Prostate gland (tissue), 2 donors: ENCODE measurements around the gene TRIO.

ENCODE experiments used
- POLR2A ChIP-seq: fragments of 450-650 bp; IDR thresholded peaks from one replicate; pipeline ENCODE4 v1.6.1; 2016; ENCODE audit warnings: antibody characterized with exemption, mild to moderate bottlenecking
- POLR2AphosphoS5 ChIP-seq: sonication (generic); formaldehyde crosslinking; IDR thresholded peaks from one replicate; pipeline ENCODE4 v1.6.1; 2017; ENCODE audit warnings: antibody characterized with exemption
- TF ChIP-seq, protein P1 (sequence below), 4 experiments: fragments of 200-600 bp in 2 of 4; fragments of 450-650 bp in 2 of 4; sonication (generic) in 2 of 4; IDR thresholded peaks; 1 replicate in 3 of 4; 2 replicates in 1 of 4; pipeline ENCODE4 v1.5.1; 2016 to 2019; ENCODE audit warnings: antibody characterized with exemption in 4 of 4, mild to moderate bottlenecking in 2 of 4, moderate library complexity in 2 of 4

DNA sequence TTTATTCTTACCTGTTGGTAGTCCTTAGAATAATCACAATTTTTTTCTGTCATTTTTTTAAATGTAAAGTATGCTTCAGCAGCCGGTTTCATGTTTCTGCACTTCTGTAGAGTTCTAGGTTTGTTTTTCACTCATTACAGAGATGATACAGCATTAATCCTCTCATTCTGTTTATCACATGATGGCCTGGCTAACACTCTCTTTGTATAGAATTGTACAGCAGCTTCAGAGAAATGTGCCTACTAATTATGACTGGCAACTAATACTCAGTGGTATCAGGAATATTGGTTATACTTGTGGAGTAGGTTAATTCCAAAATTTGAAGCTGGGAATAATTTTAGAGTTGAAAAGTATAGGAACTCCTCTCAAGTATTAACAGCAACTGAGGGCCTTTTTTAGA is 245.6 kb downstream of the TRIO start:
- TF ChIP-seq, protein P1, sequence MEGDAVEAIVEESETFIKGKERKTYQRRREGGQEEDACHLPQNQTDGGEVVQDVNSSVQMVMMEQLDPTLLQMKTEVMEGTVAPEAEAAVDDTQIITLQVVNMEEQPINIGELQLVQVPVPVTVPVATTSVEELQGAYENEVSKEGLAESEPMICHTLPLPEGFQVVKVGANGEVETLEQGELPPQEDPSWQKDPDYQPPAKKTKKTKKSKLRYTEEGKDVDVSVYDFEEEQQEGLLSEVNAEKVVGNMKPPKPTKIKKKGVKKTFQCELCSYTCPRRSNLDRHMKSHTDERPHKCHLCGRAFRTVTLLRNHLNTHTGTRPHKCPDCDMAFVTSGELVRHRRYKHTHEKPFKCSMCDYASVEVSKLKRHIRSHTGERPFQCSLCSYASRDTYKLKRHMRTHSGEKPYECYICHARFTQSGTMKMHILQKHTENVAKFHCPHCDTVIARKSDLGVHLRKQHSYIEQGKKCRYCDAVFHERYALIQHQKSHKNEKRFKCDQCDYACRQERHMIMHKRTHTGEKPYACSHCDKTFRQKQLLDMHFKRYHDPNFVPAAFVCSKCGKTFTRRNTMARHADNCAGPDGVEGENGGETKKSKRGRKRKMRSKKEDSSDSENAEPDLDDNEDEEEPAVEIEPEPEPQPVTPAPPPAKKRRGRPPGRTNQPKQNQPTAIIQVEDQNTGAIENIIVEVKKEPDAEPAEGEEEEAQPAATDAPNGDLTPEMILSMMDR (IDR thresholded peaks at IDR 0.05), result no peak
- TF ChIP-seq POLR2AphosphoS5, result no peak
- TF ChIP-seq POLR2A, result no peak
